Activated CD8-positive, alpha-beta memory T cell treated with anti-CD3 and anti-CD28 coated beads, Interleukin-2, amount 10 ng/mL, durations not matched to agents 7 days and 5 days (primary cell): Measurements from ENCODE around the gene ASH1L. TPM values are rescaled to one million over a fixed set of nuclear protein-coding genes. Genes with fewer than 3 reads are reported as not detected.

Experiments
- ATAC-seq: fragments of 150-1000 bp; cut with Tn5 transposase; one replicate; pipeline ENCODE4 v1.10.0; 2021; ENCODE audit warnings: moderate library complexity
- CTCF ChIA-PET: fragments of 350-600 bp; sonication (Branson Sonifier 250); formaldehyde crosslinking; loops from one replicate; lab custom pipeline; 2021; ENCODE audit warnings: antibody characterized with exemption; lab: Charles Lee
- DNase-seq: peaks from one replicate; pipeline ENCODE4 v3.0.0-alpha.2; 2020
- H3K27ac Mint-ChIP-seq: one replicate; pipeline ENCODE4 v1.8.0; 2021; ENCODE audit warnings: mild to moderate bottlenecking, mixed read lengths
- H3K27me3 Mint-ChIP-seq: one replicate; pipeline ENCODE4 v1.8.0; 2021; ENCODE audit warnings: mixed read lengths
- H3K36me3 Mint-ChIP-seq: one replicate; pipeline ENCODE4 v1.8.0; 2021; ENCODE audit warnings: mild to moderate bottlenecking, mixed read lengths
- H3K4me1 Mint-ChIP-seq: one replicate; pipeline ENCODE4 v1.8.0; 2021; ENCODE audit warnings: mixed read lengths
- H3K4me3 Mint-ChIP-seq: one replicate; pipeline ENCODE4 v1.8.0; 2021; ENCODE audit warnings: mild to moderate bottlenecking, moderate library complexity, mixed read lengths
- H3K9me3 Mint-ChIP-seq: one replicate; pipeline ENCODE4 v1.8.0; 2022; ENCODE audit warnings: low read depth, mixed read lengths
- total RNA-seq, 2 experiments: library from RNA; stranded (reverse); gene quantifications; one replicate each; pipeline ENCODE4 v1.2.3, GENCODE V29; 2021

ASH1L gene
- total RNA-seq, 2 experiments from 2014 or later, result 34.0 to 52.9 TPM

- Mint-ChIP-seq H3K27me3 (no peaks in the 10 kb centered on the region), H3K4me1 (peaks cover 40% of the 10 kb centered on the region), H3K4me3 (peak overlapping the region; percentile 85), H3K36me3 (peaks cover 7% of the 10 kb centered on the region), H3K9me3 (no peaks in the 10 kb centered on the region), H3K27ac (peak overlapping the region; percentile 78)
- CTCF ChIA-PET, result interaction anchor here (1.2 to 9.0 kb wide), 9 partner anchors 15 to 118 kb away, joined by 4 to 160 read pairs (median 24); partner anchors contain the start of genes CLK2 and FDPS
- peak; percentile 50 for DNase-seq
- ATAC-seq, result no peak
These were observed 237.6 kb downstream of the ASH1L start for GRCh38 chr1:155324717-155325602.

- H3K4me3 Mint-ChIP-seq, result peak overlapping the region; percentile 85
- peaks cover 46% of the 10 kb centered on the region for H3K4me1 Mint-ChIP-seq
- no peaks in the 10 kb centered on the region for H3K27me3 Mint-ChIP-seq
- peaks cover 11% of the 10 kb centered on the region for H3K36me3 Mint-ChIP-seq
- H3K9me3 Mint-ChIP-seq, result no peaks in the 10 kb centered on the region
- peak overlapping the region; percentile 78 for H3K27ac Mint-ChIP-seq
- DNase-seq (peak; percentile 94), ATAC-seq (peak; percentile 84)
- CTCF ChIA-PET, result interaction anchor here (0.9 to 9.0 kb wide), 34 partner anchors 12 to 395 kb away, joined by 3 to 160 read pairs (median 4); partner anchors contain the start of genes CLK2, ENTREP3, FDPS and SCAMP3
These were observed 238.4 kb downstream of the ASH1L start for GRCh38 chr1:155324037-155324716.

GRCh38 chr1:155323729-155324036 is 238.9 kb downstream of the ASH1L start:
- H3K27ac Mint-ChIP-seq, result peak overlapping the region; percentile 78
- no peaks in the 10 kb centered on the region for H3K9me3 Mint-ChIP-seq
- H3K4me1 Mint-ChIP-seq, result peaks cover 49% of the 10 kb centered on the region
- DNase-seq (peak; percentile 90), ATAC-seq (peak; percentile 69)
- no peaks in the 10 kb centered on the region for H3K27me3 Mint-ChIP-seq
- CTCF ChIA-PET, result interaction anchor here (0.6 to 9.0 kb wide), 36 partner anchors 12 to 395 kb away, joined by 3 to 160 read pairs (median 4); partner anchors contain the start of genes CLK2, ENTREP3, FDPS and HCN3
- peak overlapping the region; percentile 85 for H3K4me3 Mint-ChIP-seq
- H3K36me3 Mint-ChIP-seq, result peaks cover 15% of the 10 kb centered on the region

- peak overlapping the region; percentile 85 for H3K4me3 Mint-ChIP-seq
- H3K9me3 Mint-ChIP-seq, result no peaks in the 10 kb centered on the region
- peak overlapping the region; percentile 76 for H3K27ac Mint-ChIP-seq
- peak; percentile 90 for DNase-seq
- CTCF ChIA-PET, result interaction anchor here (0.6 to 9.0 kb wide), 36 partner anchors 11 to 396 kb away, joined by 3 to 160 read pairs (median 5); partner anchors contain the start of genes CLK2, ENTREP3, FDPS and HCN3
- H3K4me1 Mint-ChIP-seq, result peaks cover 51% of the 10 kb centered on the region
- H3K27me3 Mint-ChIP-seq, result no peaks in the 10 kb centered on the region
- H3K36me3 Mint-ChIP-seq, result peaks cover 17% of the 10 kb centered on the region
- peak; percentile 58 for ATAC-seq
These were observed 239.5 kb downstream of the ASH1L start for GRCh38 chr1:155322953-155323728.

- Mint-ChIP-seq H3K27me3 (no peaks in the 10 kb centered on the region), H3K36me3 (peaks cover 18% of the 10 kb centered on the region), H3K27ac (no peak overlapping the region), H3K4me3 (peak overlapping the region; percentile 85), H3K9me3 (no peaks in the 10 kb centered on the region), H3K4me1 (peaks cover 49% of the 10 kb centered on the region)
- DNase-seq (peak; percentile 53), ATAC-seq (no peak)
- CTCF ChIA-PET, result interaction anchor here (0.6 to 9.0 kb wide), 18 partner anchors 11 to 214 kb away, joined by 3 to 160 read pairs (median 6); partner anchors contain the start of genes CLK2, FDPS, HCN3 and KRTCAP2
These were observed 240.0 kb downstream of the ASH1L start for GRCh38 chr1:155322571-155322952.

- H3K27me3 Mint-ChIP-seq, result no peaks in the 10 kb centered on the region
- CTCF ChIA-PET, result interaction anchor here (0.6 to 9.0 kb wide), 18 partner anchors 10 to 215 kb away, joined by 3 to 160 read pairs (median 6); partner anchors contain the start of genes CLK2, ENTREP3, FDPS and HCN3
These were observed 240.7 kb downstream of the ASH1L start for GRCh38 chr1:155321639-155322503.

GRCh38 chr1:155320661-155321617 is 241.7 kb downstream of the ASH1L start, which contains the start of gene RUSC1:
Gene RUSC1, plus strand, starts transcription at chr1:155320894. Its CDS starts 880 bp downstream, at chr1:155321774.
- peak; percentile 81 for DNase-seq
- Mint-ChIP-seq H3K9me3 (no peaks in the 10 kb centered on the region), H3K4me1 (peaks cover 49% of the 10 kb centered on the region), H3K27ac (peak within 1 kb of the TSS; percentile 25), H3K4me3 (peak within 1 kb of the TSS; percentile 15), H3K36me3 (peaks cover 18% of the 10 kb centered on the region), H3K27me3 (no peaks in the 10 kb centered on the region)
- CTCF ChIA-PET, result interaction anchor here (0.6 to 9.0 kb wide), 13 partner anchors 9 to 216 kb away, joined by 3 to 160 read pairs (median 18); partner anchors contain the start of genes CLK2, ENTREP3, FDPS and SCAMP3
- peak; percentile 10 for ATAC-seq

More at GRCh38 chr1:155321639-155322503, 240.7 kb downstream of the ASH1L start:
- Mint-ChIP-seq H3K36me3 (peaks cover 18% of the 10 kb centered on the region), H3K4me3 (peak overlapping the region; percentile 85), H3K4me1 (peaks cover 51% of the 10 kb centered on the region), H3K9me3 (no peaks in the 10 kb centered on the region), H3K27ac (no peak overlapping the region)
- ATAC-seq (no peak), DNase-seq (no peak)

- Mint-ChIP-seq H3K27me3 (no peaks in the 10 kb centered on the region), H3K4me1 (peaks cover 43% of the 10 kb centered on the region), H3K27ac (peak overlapping the region; percentile 25), H3K4me3 (no peak overlapping the region), H3K9me3 (no peaks in the 10 kb centered on the region), H3K36me3 (peaks cover 18% of the 10 kb centered on the region)
- DNase-seq (no peak), ATAC-seq (no peak)
- CTCF ChIA-PET, result interaction anchor here (0.8 to 9.0 kb wide), 5 partner anchors 8 to 69 kb away, joined by 3 to 160 read pairs (median 36); partner anchors contain the start of genes FDPS and SCAMP3
These were observed 242.4 kb downstream of the ASH1L start for GRCh38 chr1:155320252-155320651.

GRCh38 chr1:155319536-155319935 is 243.1 kb downstream of the ASH1L start:
- no peak overlapping the region for H3K27ac Mint-ChIP-seq

GRCh38 chr1:155318082-155318481 is 244.5 kb downstream of the ASH1L start:
- Mint-ChIP-seq H3K36me3 (peaks cover 27% of the 10 kb centered on the region), H3K27ac (peak overlapping the region; percentile 16), H3K27me3 (no peaks in the 10 kb centered on the region), H3K9me3 (no peaks in the 10 kb centered on the region), H3K4me1 (peaks cover 46% of the 10 kb centered on the region), H3K4me3 (no peak overlapping the region)
- CTCF ChIA-PET, result interaction anchor here (0.6 to 9.0 kb wide), 3 partner anchors 11 to 68 kb away, joined by 3 to 56 read pairs (median 15); partner anchors contain the start of gene FDPS
- ATAC-seq (no peak), DNase-seq (no peak)

More at GRCh38 chr1:155319536-155319935, 243.1 kb downstream of the ASH1L start:
- H3K4me1 Mint-ChIP-seq, result peaks cover 41% of the 10 kb centered on the region
- no peak overlapping the region for H3K4me3 Mint-ChIP-seq
- no peak for ATAC-seq
- DNase-seq, result no peak
- peaks cover 22% of the 10 kb centered on the region for H3K36me3 Mint-ChIP-seq
- H3K27me3 Mint-ChIP-seq, result no peaks in the 10 kb centered on the region
- H3K9me3 Mint-ChIP-seq, result no peaks in the 10 kb centered on the region
- CTCF ChIA-PET, result interaction anchor here (0.8 to 9.0 kb wide), 4 partner anchors 13 to 68 kb away, joined by 3 to 160 read pairs (median 30); partner anchors contain the start of genes FDPS and SCAMP3
